Astrocyte (in vitro differentiated cells and primary cell): ENCODE measurements around the gene TIMP2.
"Not testable (repeated sequence)": the region's sequence is repeated elsewhere in the genome, so short reads cannot be mapped to it uniquely, and the experiment has no call there.

ENCODE experiments used
- CTCF ChIP-seq: IDR thresholded peaks from 2 replicates; pipeline ENCODE4 v1.5.1; 2011; ENCODE audit warnings: low read depth, mild to moderate bottlenecking, inconsistent platforms, low read length, moderate library complexity; ENCODE audit not compliant: insufficient read depth
- EZH2 ChIP-seq: IDR thresholded peaks from 2 replicates; pipeline ENCODE4 v1.6.1; 2012; ENCODE audit warnings: mild to moderate bottlenecking, low read length, inconsistent platforms; ENCODE audit not compliant: insufficient read depth

DNA sequence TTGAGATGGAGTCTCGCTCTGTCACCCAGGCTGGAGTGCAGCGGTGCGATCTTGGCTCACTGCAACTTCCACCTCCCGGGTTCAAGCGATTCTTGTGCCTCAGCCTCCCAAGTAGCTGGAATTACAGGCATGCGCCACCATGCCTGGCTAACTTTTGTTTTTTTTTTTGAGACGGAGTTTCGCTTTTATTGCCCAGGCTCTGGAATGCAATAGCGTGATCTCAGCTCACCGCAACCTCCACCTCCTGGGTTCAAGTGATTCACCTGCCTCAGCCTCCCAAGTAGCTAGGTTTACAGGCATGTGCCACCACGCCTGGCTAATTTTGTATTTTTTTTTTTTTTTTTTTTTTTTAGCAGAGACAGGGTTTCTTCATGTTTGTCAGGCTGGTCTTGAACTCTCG, 20.3 kb upstream of the TIMP2 start:
- TF ChIP-seq CTCF, EZH2: not testable (repeated sequence)
